PC-3 (cell line): ENCODE results near the gene LRBA. TPM values are rescaled to one million over a fixed set of nuclear protein-coding genes. Genes with fewer than 3 reads are reported as not detected.

Experiments used
- ATAC-seq: fragments of 200-7000 bp; cut with Tn5 transposase; 2 replicates; pipeline ENCODE4 v1.9.1; 2020; ENCODE audit warnings: mild to moderate bottlenecking, moderate library complexity
- BruUV-seq: library from RNA; stranded (reverse); fragments of 400-500 nt; replicated peaks from 2 replicates; lab custom pipeline; 2021; lab: Mats Ljungman, UMichigan
- CTCF ChIA-PET: fragments of 300-600 bp; sonication (Branson Sonifier 250); formaldehyde crosslinking; loops from one replicate; lab custom pipeline; 2022; ENCODE audit warnings: antibody characterized with exemption; lab: Charles Lee
- POLR2A ChIA-PET: fragments of 300-600 bp; sonication (Branson Sonifier 250); formaldehyde crosslinking; loops from one replicate; lab custom pipeline; 2022; ENCODE audit warnings: antibody characterized with exemption; ENCODE audit not compliant: unreplicated experiment; lab: Charles Lee
- DNase-seq: peaks from one replicate; pipeline ENCODE4 v3.0.0-alpha.2; 2015
- H2AFZ ChIP-seq: fragments of 300-600 bp; sonication (generic); 2 replicates; pipeline ENCODE4 v1.6.0; 2016; ENCODE audit warnings: antibody characterized with exemption, low read length
- H3F3A ChIP-seq: fragments of 300-600 bp; sonication (generic); one replicate; pipeline ENCODE4 v1.6.0; 2017; ENCODE audit warnings: antibody characterized with exemption, low read length, control low read depth, mild to moderate bottlenecking; ENCODE audit not compliant: unreplicated experiment
- H3K27ac ChIP-seq: fragments of 300-600 bp; sonication (generic); 2 replicates; pipeline ENCODE4 v1.5.1; 2016; ENCODE audit warnings: mild to moderate bottlenecking, low read length
- H3K27me3 ChIP-seq: fragments of 300-600 bp; sonication (generic); 2 replicates; pipeline ENCODE4 v1.6.1; 2016; ENCODE audit warnings: low read length, mixed read lengths
- H3K36me3 ChIP-seq: fragments of 300-600 bp; sonication (generic); 2 replicates; pipeline ENCODE4 v1.6.1; 2016; ENCODE audit warnings: low read depth, mixed run types, low read length, mixed read lengths
- H3K4me1 ChIP-seq: fragments of 300-600 bp; sonication (generic); 2 replicates; pipeline ENCODE4 v1.5.1; 2016; ENCODE audit warnings: low read length; ENCODE audit not compliant: insufficient read depth
- H3K4me2 ChIP-seq: fragments of 300-600 bp; sonication (generic); 2 replicates; pipeline ENCODE4 v1.6.0; 2016; ENCODE audit warnings: low read length
- H3K4me3 ChIP-seq: fragments of 300-600 bp; sonication (generic); 2 replicates; pipeline ENCODE4 v1.5.1; 2016; ENCODE audit warnings: mild to moderate bottlenecking, low read length, mixed read lengths
- H3K79me2 ChIP-seq: fragments of 300-600 bp; sonication (generic); 2 replicates; pipeline ENCODE4 v1.6.1; 2017; ENCODE audit warnings: low read length, mixed read lengths
- H3K9ac ChIP-seq: fragments of 300-600 bp; sonication (generic); 2 replicates; pipeline ENCODE4 v1.6.0; 2016; ENCODE audit warnings: mild to moderate bottlenecking, low read length
- H3K9me2 ChIP-seq: fragments of 300-600 bp; sonication (generic); replicated peaks from 2 replicates; pipeline ENCODE4 v1.6.1; 2016; ENCODE audit warnings: mixed run types, low read length, mixed read lengths
- H3K9me3 ChIP-seq: fragments of 300-600 bp; sonication (generic); 2 replicates; pipeline ENCODE4 v1.6.1; 2016; ENCODE audit warnings: low read length, mixed read lengths
- H4K20me1 ChIP-seq: fragments of 300-600 bp; sonication (generic); 2 replicates; pipeline ENCODE4 v1.6.1; 2016; ENCODE audit warnings: low read length, mixed read lengths
- EZH2 ChIP-seq: fragments of 300-600 bp; sonication (generic); IDR thresholded peaks from one replicate; pipeline ENCODE4 v1.6.1; 2017; ENCODE audit warnings: antibody characterized with exemption, mild to moderate bottlenecking, low read length; ENCODE audit not compliant: unreplicated experiment
- EZH2phosphoT487 ChIP-seq: fragments of 300-600 bp; sonication (generic); IDR thresholded peaks from 2 replicates; pipeline ENCODE4 v1.6.1; 2018; ENCODE audit warnings: mild to moderate bottlenecking, antibody characterized with exemption, low read length, borderline replicate concordance
- intact Hi-C: fragments of 100-400 bp; cut with micrococcal nuclease; formaldehyde crosslinking; loops from 2 replicates; pipeline ENCODE4 v1.9.0; 2023
- total RNA-seq: library from RNA; depleted of rRNA; stranded (reverse); fragments of >200 nt; gene quantifications from 2 replicates; pipeline ENCODE4 v1.2.3, GENCODE V29; 2014
- TF ChIP-seq, protein P1 (sequence below): fragments of 300-600 bp; sonication (generic); conservative IDR thresholded peaks from 2 replicates; pipeline ENCODE4 v1.5.1; 2017; ENCODE audit warnings: antibody characterized with exemption, low read depth, mild to moderate bottlenecking, low read length

Gene LRBA
- total RNA-seq, 1 experiment from 2014 or later, result 40.8 TPM

DNA sequence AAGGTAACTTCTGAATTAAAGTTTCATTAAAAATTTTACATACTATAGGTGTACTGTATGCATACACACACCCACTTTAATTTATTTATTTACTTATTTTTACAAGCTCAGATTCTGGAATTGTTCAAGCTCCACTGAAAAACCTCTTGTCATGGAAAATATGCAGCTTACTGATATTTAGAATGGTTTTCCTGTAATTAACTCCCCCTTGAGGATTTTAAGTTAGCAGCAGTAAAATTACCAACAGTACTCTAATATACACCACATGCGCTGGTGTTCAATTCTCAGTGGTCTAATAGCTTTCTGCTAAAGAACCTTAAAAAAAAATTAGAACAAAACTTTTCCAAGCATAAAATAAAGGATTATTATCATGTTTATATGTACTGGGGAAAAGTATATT lies 421.1 kb downstream of the LRBA start:
- BruUV-seq, result no TSS peak
- H3K27ac ChIP-seq, result no peak overlapping the region
- no peaks in the 10 kb centered on the region for H3K79me2 ChIP-seq
- H3K4me2 ChIP-seq, result no peak overlapping the region
- no peaks in the 10 kb centered on the region for H3K4me1 ChIP-seq
- ChIA-PET CTCF (interaction anchor here (1.1 kb wide), 1 partner anchor 285 kb away, joined by 3 read pairs; no protein-coding TSS in a partner anchor), POLR2A (no interaction called here)
- H3F3A ChIP-seq, result no peaks in the 10 kb centered on the region
- no peaks in the 10 kb centered on the region for H3K36me3 ChIP-seq
- no peak overlapping the region for H3K9ac ChIP-seq
- no peaks in the 10 kb centered on the region for H3K27me3 ChIP-seq
- H2AFZ ChIP-seq, result no peak overlapping the region
- DNase-seq, result peak; percentile 25
- peak; percentile 51 for ATAC-seq
- no peaks in the 10 kb centered on the region for H4K20me1 ChIP-seq
- no peak for TF ChIP-seq EZH2
- TF ChIP-seq, protein P1, sequence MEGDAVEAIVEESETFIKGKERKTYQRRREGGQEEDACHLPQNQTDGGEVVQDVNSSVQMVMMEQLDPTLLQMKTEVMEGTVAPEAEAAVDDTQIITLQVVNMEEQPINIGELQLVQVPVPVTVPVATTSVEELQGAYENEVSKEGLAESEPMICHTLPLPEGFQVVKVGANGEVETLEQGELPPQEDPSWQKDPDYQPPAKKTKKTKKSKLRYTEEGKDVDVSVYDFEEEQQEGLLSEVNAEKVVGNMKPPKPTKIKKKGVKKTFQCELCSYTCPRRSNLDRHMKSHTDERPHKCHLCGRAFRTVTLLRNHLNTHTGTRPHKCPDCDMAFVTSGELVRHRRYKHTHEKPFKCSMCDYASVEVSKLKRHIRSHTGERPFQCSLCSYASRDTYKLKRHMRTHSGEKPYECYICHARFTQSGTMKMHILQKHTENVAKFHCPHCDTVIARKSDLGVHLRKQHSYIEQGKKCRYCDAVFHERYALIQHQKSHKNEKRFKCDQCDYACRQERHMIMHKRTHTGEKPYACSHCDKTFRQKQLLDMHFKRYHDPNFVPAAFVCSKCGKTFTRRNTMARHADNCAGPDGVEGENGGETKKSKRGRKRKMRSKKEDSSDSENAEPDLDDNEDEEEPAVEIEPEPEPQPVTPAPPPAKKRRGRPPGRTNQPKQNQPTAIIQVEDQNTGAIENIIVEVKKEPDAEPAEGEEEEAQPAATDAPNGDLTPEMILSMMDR, result peak; percentile 52
- intact Hi-C loops, result loop anchor here (1.0 kb wide), 2 partner anchors 131 to 294 kb away; no protein-coding TSS in a partner anchor
- H3K9me2 ChIP-seq, result no peaks in the 10 kb centered on the region
- H3K9me3 ChIP-seq, result no peaks in the 10 kb centered on the region
- no peak overlapping the region for H3K4me3 ChIP-seq

DNA sequence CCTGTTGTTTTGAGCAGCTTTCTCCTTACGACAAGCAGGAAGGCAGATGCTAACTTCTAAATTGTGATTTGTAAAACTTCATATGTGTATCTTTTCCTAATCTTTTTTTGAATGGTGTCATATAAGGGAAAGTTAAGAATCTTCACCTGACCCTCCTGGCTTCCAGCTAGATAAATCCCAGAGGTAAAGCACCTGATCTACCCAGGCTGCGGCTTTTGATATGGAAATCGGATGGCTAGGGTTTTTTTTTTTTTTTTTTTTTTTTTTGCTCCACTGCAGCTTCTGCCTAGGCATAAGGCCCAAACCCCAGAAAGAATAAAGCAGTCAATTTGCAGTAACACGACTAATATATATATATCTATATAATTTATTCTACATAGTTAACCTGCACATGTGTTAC lies 423.2 kb downstream of the LRBA start:
- TF ChIP-seq EZH2phosphoT487, result no peak
- TF ChIP-seq EZH2, result no peak
- TF ChIP-seq, protein P1, result no peak
- CTCF ChIA-PET, result no interaction called here
- no peak overlapping the region for H3K4me2 ChIP-seq
- no peaks in the 10 kb centered on the region for H3F3A ChIP-seq
- POLR2A ChIA-PET, result no interaction called here
- no peak overlapping the region for H3K4me3 ChIP-seq
- intact Hi-C loops, result no loop called here
- H3K79me2 ChIP-seq, result no peaks in the 10 kb centered on the region
- H3K4me1 ChIP-seq, result no peaks in the 10 kb centered on the region
- no peak for ATAC-seq
- no peaks in the 10 kb centered on the region for H3K27me3 ChIP-seq
- H2AFZ ChIP-seq, result no peak overlapping the region
- no peak overlapping the region for H3K27ac ChIP-seq
- no peak overlapping the region for H3K9ac ChIP-seq
- BruUV-seq, result no TSS peak
- H3K9me3 ChIP-seq, result no peaks in the 10 kb centered on the region
- H3K9me2 ChIP-seq, result no peaks in the 10 kb centered on the region
- DNase-seq, result no peak
- H3K36me3 ChIP-seq, result no peaks in the 10 kb centered on the region
- H4K20me1 ChIP-seq, result no peaks in the 10 kb centered on the region

DNA sequence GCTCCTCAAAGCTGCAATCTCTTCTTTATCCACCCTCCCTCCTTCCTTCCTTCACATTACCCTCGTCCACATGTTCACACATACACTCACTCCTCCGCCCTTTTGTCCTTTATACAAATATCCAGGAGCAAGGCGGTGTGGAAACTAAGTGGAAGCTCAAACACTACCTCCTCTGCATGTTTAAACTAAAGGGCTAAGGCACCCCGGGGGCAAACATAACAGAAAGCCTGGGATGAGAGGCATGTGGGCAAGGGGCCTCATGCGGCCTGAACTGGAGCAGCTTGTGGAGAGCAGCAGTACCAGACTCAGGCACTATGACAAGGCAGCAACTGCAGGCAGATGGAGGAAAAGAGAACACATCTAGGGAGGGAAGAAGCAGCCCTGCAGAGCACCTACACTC lies 423.7 kb downstream of the LRBA start:
- no peaks in the 10 kb centered on the region for H3K9me2 ChIP-seq
- intact Hi-C loops, result no loop called here
- H3K4me1 ChIP-seq, result no peaks in the 10 kb centered on the region
- H2AFZ ChIP-seq, result no peak overlapping the region
- no peaks in the 10 kb centered on the region for H3F3A ChIP-seq
- CTCF ChIA-PET, result no interaction called here
- H3K9ac ChIP-seq, result no peak overlapping the region
- no peaks in the 10 kb centered on the region for H3K79me2 ChIP-seq
- no peak overlapping the region for H3K27ac ChIP-seq
- H3K4me3 ChIP-seq, result no peak overlapping the region
- no peak overlapping the region for H3K4me2 ChIP-seq
- BruUV-seq, result no TSS peak
- TF ChIP-seq, protein P1, result no peak
- TF ChIP-seq EZH2phosphoT487 (no peak), EZH2 (no peak)
- no peak for ATAC-seq
- H3K9me3 ChIP-seq, result no peaks in the 10 kb centered on the region
- POLR2A ChIA-PET, result interaction anchor here (0.6 kb wide), 1 partner anchor 42 kb away, joined by 8 read pairs; no protein-coding TSS in a partner anchor
- no peaks in the 10 kb centered on the region for H3K36me3 ChIP-seq
- H3K27me3 ChIP-seq, result no peaks in the 10 kb centered on the region
- no peaks in the 10 kb centered on the region for H4K20me1 ChIP-seq
- DNase-seq, result no peak
